ENCODE data around the gene CUL3. TPM values are rescaled to one million over a fixed set of nuclear protein-coding genes. Genes with fewer than 3 reads are reported as not detected.
A peak's percentile ranks its signal among the peaks of the same experiment; 100 is the strongest.

The CUL3 gene
- total and polyA plus RNA-seq, 10 of the 15 experiments (the other 5 are each of a cell fraction or from before 2014, with no cell fraction given), result 22.0 to 95.4 (median 53.4) TPM

- BruUV-seq (replicated peaks), result no TSS peak
- POLR2A ChIA-PET, result no interaction called here
- in situ Hi-C loops (cut with MboI), result no loop called here
Measured at GRCh38 chr2:224596289-224596688, 11.1 kb upstream of the CUL3 start.

GRCh38 chr2:224595518-224595917 is 10.4 kb upstream of the CUL3 start:
- H3K9me3 ChIP-seq (replicated peaks; ENCODE audit: control insufficient read depth, insufficient read depth, low read length), result no peaks in the 10 kb centered on the region
- ChIA-PET SMC1A (ENCODE audit: uncharacterized antibody, unreplicated experiment) (interaction anchor here (1.0 kb wide), 1 partner anchor 13 kb away, joined by 4 read pairs; no protein-coding TSS in a partner anchor), CTCF (no interaction called here), RAD21 (ENCODE audit: unreplicated experiment) (no interaction called here), POLR2A (interaction anchor here (0.7 kb wide), 1 partner anchor 114 kb away, joined by 4 read pairs; no protein-coding TSS in a partner anchor)
- no peak overlapping the region for H3K9ac ChIP-seq (ENCODE audit: control insufficient read depth, insufficient read depth, low read length)
- H3K4me2 ChIP-seq (ENCODE audit: control insufficient read depth, insufficient read depth), result no peak overlapping the region
- FAIRE-seq (no peak), ATAC-seq (no peak), DNase-seq (ENCODE audit: low read depth, low spot score) (no peak)
- H3K27ac ChIP-seq (ENCODE audit: control insufficient read depth, insufficient read depth), result no peak overlapping the region
- no peak for TF ChIP-seq E2F4 (IDR thresholded peaks at IDR 0.05; ENCODE audit: low read depth, low read length)
- TF ChIP-seq, protein P1, sequence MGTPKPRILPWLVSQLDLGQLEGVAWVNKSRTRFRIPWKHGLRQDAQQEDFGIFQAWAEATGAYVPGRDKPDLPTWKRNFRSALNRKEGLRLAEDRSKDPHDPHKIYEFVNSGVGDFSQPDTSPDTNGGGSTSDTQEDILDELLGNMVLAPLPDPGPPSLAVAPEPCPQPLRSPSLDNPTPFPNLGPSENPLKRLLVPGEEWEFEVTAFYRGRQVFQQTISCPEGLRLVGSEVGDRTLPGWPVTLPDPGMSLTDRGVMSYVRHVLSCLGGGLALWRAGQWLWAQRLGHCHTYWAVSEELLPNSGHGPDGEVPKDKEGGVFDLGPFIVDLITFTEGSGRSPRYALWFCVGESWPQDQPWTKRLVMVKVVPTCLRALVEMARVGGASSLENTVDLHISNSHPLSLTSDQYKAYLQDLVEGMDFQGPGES (IDR thresholded peaks at IDR 0.05), result no peak
- TF ChIP-seq MEF2B (IDR thresholded peaks at IDR 0.05; ENCODE audit: partially characterized antibody, poor library complexity, severe bottlenecking), result no peak
- TF ChIP-seq IRF4 (IDR thresholded peaks at IDR 0.05; ENCODE audit: low read depth, low read length), result no peak
- no peaks in the 10 kb centered on the region for H4K20me1 ChIP-seq (ENCODE audit: control insufficient read depth, insufficient read depth)
- no peak overlapping the region for H2AFZ ChIP-seq (ENCODE audit: control insufficient read depth, low read depth, low read length)
- H3K27me3 ChIP-seq (replicated peaks in 1 of 2; ENCODE audit: control insufficient read depth in 2 of 2, insufficient read depth in 2 of 2, low read length in 1 of 2), result no peaks in the 10 kb centered on the region
- WGBS (ENCODE audit: insufficient coverage, insufficient replicate concordance, low lambda C conversion rate, missing lambda C conversion rate), result 63% methylated on average over 4 of the region's 4 CpGs
- BruUV-seq (replicated peaks), result no TSS peak
- H3K4me3 ChIP-seq, result no peak overlapping the region
- intact Hi-C loops (cut with micrococcal nuclease; ENCODE audit: unreplicated experiment) (no loop called here), in situ Hi-C loops (cut with MboI) (no loop called here)
- no peaks in the 10 kb centered on the region for H3K79me2 ChIP-seq (ENCODE audit: control insufficient read depth, insufficient read depth, low read length)
- H3K36me3 ChIP-seq (ENCODE audit: control insufficient read depth in 2 of 2, insufficient read depth in 2 of 2, low read length in 1 of 2), result no peaks in the 10 kb centered on the region
- no peaks in the 10 kb centered on the region; the same call in 1 of the 2 replicates for H3K4me1 ChIP-seq (ENCODE audit: control insufficient read depth, insufficient read depth, low read length)

More at GRCh38 chr2:224596289-224596688, 11.1 kb upstream of the CUL3 start:
- Histone ChIP-seq H4K20me1 (ENCODE audit: control insufficient read depth, insufficient read depth) (no peaks in the 10 kb centered on the region), H3K9ac (ENCODE audit: control insufficient read depth, insufficient read depth, low read length) (no peak overlapping the region), H3K79me2 (ENCODE audit: control insufficient read depth, insufficient read depth, low read length) (no peaks in the 10 kb centered on the region), H3K9me3 (replicated peaks; ENCODE audit: control insufficient read depth, insufficient read depth, low read length) (no peaks in the 10 kb centered on the region), H3K4me1 (ENCODE audit: control insufficient read depth, insufficient read depth, low read length) (no peaks in the 10 kb centered on the region; the same call in 1 of the 2 replicates), H3K4me3 (no peak overlapping the region), H3K4me2 (ENCODE audit: control insufficient read depth, insufficient read depth) (peak overlapping the region; percentile 9; the same call in 1 of the 2 replicates), H3K27ac (ENCODE audit: control insufficient read depth, insufficient read depth) (no peak overlapping the region), H2AFZ (ENCODE audit: control insufficient read depth, low read depth, low read length) (no peak overlapping the region), H3K27me3 (replicated peaks in 1 of 2; ENCODE audit: control insufficient read depth in 2 of 2, insufficient read depth in 2 of 2, low read length in 1 of 2) (no peaks in the 10 kb centered on the region), H3K36me3 (ENCODE audit: control insufficient read depth in 2 of 2, insufficient read depth in 2 of 2, low read length in 1 of 2) (no peaks in the 10 kb centered on the region)
- CTCF ChIA-PET, result no interaction called here
- FAIRE-seq, result no peak
- RAD21 ChIA-PET (ENCODE audit: unreplicated experiment), result no interaction called here
- no peak for DNase-seq (ENCODE audit: low read depth, low spot score)
- intact Hi-C loops (cut with micrococcal nuclease; ENCODE audit: unreplicated experiment), result no loop called here
- no peak; the same call in 2 of the 3 replicates for ATAC-seq
- SMC1A ChIA-PET (ENCODE audit: uncharacterized antibody, unreplicated experiment), result no interaction called here
- no peak for TF ChIP-seq NR2F1 (conservative IDR thresholded peaks at IDR 0.05)
- WGBS (ENCODE audit: insufficient coverage, insufficient replicate concordance, low lambda C conversion rate, missing lambda C conversion rate), result 0% methylated on average over 2 of the region's 2 CpGs

All from GM12878 (cell line).